ENCODE results near the gene TDRD7.
"Not testable (repeated sequence)": the region's sequence is repeated elsewhere in the genome, so short reads cannot be mapped to it uniquely, and the experiment has no call there.

The TDRD7 gene

DNA sequence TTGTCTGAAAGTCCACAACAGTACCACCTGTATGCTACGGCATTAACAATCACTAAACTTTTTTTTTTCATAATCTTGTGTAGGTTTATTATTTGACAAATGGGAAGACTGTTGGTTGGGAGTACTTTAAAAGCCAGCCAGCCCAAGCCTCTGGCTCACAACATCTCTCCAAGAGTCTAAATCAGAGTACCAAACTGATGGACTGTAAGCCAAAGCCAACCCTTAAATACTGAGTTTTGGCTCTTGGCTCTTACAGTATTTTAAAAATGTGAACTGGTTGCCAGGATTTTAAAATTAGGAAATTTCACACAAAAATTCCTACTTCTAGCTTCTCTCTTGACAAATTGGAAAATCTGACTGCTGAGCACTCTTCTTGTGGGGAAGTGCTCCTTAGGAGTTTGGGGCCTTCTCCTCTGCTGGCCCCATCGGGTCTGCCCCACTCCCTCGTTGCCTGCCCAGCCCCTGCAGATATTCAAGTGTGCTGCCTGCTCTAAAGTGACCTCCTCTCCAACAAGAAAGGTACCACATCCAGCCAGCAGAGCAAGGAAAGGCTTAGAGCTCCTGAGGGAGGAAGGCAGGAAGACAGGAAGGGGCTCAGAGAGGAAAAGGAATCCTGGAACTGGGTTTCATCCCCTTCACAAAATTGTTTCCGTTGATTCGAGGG is 67.7 kb downstream of the TDRD7 start:
- no peak for DNase-seq

DNA sequence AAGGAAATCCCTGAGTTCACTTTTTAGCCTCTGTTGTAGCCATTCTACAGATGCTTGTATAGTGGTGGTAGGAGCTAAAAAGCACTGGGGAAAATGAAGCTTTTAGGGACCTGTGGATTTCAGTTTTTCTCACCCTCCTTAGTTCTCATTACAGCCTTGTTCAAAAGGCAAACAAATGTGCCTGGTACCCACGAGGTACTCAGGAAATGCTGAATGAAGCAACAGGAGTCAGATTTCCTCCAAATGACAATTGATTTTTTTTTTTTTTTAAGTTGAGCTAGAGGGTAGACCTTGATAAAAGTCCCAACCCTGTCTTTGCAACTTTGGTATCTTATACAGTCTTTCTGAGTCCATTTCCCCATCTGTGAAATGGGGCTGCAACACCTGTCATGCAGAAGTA is 68.3 kb downstream of the TDRD7 start:
- no peak for DNase-seq

DNA sequence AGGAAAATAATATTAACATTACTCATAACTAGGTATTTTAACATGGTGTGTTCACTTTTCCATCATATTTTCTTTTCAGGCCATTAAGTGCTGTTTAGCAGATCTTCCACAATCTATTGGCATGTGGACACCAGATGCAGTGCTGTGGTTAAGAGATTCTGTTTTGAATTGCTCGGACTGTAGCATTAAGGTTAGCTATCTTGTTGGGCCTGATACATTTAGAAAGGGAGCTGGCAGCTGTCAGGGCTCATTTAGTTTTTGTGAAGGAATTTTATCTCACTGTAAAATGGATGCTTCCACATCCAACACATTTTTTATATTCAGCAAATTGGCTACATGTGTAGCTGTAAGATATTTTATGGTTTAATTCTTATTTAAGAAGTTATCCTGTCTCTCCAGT is 68.9 kb downstream of the TDRD7 start:
- DNase-seq = no peak

- DNase-seq = no peak
Observed at GRCh38 chr9:97484134-97484533, 72.2 kb downstream of the TDRD7 start.

- no peak for DNase-seq
Observed at GRCh38 chr9:97487107-97487506, 75.2 kb downstream of the TDRD7 start.

- DNase-seq = no peak
Observed at GRCh38 chr9:97487861-97488260, 76.0 kb downstream of the TDRD7 start.

DNA sequence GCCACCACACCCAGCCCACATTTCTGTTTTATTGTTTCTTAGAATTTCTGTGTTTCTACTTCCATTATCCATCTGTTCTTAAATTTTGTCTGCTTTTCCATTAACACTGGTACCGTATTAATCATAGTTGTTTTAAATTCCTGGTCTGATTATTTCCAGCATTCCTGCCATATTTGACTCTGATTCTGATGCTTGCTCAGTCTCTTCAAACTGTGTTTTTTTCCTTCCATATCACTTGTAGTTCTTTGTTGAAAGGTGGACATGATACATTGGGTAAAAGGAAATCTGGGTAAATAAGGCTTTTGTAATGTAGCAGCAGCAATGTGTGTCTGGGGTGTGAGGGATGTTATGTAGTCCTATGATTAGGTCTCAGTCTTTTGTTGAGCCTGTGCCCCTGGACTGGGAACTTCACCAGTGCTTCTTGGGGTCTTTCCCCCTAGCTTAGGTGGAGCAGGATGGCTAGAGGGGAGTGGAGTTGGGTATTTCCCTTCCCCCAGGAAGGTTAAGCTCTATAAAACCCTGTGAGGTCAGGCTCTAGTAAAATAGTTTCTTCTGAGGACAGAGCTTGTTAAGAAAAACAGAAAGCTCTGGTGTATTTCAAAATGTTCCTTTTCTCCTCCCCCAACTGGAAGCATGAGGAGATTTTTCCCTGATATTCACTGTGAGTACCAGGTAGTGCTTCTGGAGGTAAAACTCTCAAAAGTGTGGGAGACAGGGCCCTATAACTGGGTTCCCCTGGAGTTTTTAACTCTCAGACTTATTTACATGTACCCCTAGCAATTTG is 79.5 kb downstream of the TDRD7 start:
- DNase-seq = no peak

DNA sequence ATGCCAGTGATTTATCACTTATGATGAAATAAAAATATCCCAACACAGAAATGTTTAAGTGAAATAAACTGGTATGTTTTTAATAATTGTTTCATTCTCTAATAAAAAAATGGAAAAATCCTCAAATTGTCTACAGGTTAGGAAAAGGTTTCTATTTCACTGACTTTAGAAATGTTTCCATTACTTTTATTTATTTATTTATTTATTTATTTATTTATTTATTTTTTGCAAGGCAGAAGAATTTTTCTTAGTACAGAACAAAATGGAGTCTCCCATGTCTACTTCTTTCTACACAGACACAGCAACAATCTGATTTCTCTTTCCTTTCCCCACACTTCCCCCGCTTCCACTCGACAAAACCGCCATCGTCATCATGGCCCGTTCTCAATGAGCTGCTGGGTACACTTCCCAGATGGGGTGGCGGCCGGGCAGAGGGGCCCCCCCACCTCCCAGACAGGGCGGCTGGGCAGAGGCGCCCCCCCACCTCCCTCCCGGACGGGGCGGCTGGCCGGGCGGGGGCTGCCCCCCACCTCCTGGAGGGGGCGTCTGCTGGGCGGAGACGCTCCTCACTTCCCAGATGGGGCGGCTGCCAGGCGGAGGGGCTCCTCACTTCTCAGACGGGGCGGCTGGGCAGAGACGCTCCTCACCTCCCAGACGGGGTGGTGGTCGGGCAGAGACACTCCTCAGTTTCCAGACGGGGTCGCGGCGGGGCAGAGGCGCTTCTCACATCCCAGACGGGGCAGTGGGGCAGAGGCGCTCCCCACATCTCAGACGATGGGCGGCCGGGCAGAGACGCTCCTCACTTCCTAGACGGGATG is 85.9 kb downstream of the TDRD7 start:
- DNase-seq = not testable (repeated sequence)

DNA sequence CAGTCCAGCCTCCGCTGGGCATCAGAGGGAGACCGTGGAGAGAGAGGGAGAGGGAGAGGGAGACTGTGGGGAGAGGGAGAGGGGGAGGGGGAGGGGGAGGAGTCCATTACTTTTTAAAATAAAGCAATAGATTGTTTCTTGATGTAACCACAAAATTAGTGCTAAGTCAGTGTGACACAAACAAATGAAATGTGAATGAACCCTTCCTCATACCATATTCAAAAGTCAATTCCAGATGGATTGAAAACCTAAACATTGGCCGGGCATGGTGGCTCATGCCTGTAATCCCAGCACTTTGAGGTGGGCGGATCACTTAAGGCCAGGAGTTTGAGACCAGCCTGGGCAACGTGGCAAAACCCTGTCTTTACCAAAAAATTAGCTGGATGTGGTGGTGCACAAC is 87.0 kb downstream of the TDRD7 start:
- not testable (repeated sequence) for DNase-seq

GRCh38 chr9:97500263-97500662 is 88.4 kb downstream of the TDRD7 start:
- DNase-seq = no peak

DNA sequence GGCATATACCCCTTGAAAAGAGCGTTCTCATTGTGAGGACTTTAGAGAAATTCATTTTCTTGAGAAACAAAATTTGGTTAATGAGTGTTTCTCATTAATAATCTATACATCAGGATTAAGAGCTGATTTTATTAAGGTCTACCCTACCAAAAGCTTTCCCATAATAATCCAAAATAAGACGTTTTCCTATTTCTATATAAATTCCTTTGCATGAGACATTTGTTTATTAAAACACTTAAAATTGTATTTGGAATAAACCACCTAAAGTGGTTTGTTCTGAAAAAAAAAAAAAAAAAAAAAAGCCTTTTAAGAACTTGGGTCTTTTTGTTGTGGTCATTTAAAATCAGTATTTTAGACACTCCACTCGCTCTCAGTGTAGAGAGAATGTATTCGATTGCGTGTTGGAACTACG is 88.9 kb downstream of the TDRD7 start:
- no peak for DNase-seq

DNA sequence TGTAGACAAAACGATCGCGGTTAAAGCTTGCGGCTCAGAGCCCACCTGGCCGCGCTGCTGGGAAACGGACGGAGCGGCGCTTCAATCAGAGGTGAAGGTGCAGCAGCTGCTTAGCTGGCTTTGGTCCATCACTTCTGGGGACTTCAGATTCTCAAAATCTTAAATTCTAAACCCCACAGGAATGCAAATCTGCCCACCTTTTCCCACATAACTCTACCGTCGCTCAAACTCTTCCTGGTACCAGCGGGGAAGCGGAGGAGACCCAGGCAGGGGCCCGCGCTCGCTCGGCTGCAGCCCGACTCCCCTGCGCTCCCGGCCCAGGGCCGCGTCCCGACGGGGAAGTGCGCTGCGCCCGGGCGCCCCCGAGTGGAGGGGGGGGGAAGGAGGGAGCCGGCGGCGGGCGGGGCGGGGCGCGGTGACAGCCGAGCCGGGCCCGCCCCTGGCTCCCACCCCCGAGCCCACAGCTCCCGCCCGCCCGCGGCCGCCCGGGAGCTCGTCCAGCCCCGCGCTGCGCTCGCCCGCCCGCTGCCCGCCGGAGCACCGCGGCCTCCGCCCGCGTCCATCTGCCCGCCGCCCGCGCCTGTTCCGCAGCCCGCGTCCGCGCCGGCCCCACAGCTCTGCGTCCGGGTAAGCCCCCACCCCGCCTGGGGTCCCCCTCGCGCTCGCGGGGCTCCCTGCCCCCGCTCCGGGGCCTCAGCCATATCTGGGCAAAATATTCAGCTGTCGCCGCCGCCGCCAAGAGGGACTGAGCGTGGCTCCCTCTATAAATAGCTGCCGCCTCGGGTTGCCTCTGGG is 89.5 kb downstream of the TDRD7 start, which contains the start of gene TMOD1:
TSS of gene TMOD1 (plus strand) at position 490 of the 795 bp plus-strand sequence. CDS start 22,523 bp downstream, outside the sequence.
- peak; percentile 25 for DNase-seq

GRCh38 chr9:97501972-97502221 is 90.0 kb downstream of the TDRD7 start:
- DNase-seq = no peak

DNA sequence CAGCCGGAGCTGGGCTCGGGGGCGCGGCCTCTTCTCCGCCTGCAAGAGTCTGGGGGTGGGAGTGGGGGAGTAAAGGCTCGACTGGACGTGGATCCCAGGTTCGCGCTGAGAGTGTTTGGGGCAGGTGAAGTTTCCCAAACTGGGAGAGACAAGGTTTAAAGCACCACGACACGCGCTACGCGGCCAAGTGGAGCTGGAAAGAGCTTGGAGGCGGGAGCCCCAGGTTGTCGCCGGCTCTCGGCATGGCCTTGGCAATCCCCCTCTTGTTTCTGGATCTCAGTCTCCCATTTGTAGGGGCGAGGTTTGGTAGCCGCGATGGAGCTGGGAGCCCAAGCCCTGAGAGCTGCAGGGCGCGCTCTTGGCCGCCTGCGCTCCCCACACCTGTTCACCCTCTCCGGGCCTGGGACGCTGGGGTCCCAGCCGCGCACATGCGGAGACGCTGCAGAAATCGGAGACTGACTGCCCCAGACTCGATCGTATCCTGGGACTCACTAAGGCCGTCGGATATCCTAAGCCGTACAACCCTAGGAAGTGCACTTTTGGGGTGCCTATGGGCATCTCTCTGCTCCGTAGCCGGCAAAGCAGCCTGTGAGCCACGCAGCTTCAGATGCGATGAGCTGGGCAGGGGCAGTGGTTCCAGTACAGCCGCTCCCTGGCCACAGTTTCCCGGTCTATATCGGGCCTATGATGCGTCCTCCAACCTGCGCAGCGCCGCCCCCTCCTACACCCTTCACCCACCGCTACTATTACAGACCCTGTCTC is 90.5 kb downstream of the TDRD7 start:
- no peak for DNase-seq

- DNase-seq = no peak
Observed at GRCh38 chr9:97502984-97503861, 91.3 kb downstream of the TDRD7 start.

DNA sequence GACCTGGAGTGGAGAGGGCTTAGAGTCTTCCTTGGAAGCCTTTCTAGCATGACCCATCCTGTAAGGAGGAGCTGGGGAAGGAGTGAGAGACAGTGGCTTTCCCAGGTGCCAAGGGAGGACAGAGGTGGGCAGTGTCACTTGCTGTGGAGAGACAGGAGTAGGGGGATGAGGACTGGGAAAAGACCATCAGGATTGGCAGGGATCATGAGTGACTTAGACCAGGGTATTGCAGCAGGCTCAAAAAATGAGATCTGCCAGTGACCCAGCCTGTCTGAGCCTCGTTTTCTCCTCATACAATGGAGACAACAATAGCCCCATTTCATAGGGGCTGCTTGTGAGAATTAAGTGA is 91.9 kb downstream of the TDRD7 start:
- DNase-seq = no peak

DNA sequence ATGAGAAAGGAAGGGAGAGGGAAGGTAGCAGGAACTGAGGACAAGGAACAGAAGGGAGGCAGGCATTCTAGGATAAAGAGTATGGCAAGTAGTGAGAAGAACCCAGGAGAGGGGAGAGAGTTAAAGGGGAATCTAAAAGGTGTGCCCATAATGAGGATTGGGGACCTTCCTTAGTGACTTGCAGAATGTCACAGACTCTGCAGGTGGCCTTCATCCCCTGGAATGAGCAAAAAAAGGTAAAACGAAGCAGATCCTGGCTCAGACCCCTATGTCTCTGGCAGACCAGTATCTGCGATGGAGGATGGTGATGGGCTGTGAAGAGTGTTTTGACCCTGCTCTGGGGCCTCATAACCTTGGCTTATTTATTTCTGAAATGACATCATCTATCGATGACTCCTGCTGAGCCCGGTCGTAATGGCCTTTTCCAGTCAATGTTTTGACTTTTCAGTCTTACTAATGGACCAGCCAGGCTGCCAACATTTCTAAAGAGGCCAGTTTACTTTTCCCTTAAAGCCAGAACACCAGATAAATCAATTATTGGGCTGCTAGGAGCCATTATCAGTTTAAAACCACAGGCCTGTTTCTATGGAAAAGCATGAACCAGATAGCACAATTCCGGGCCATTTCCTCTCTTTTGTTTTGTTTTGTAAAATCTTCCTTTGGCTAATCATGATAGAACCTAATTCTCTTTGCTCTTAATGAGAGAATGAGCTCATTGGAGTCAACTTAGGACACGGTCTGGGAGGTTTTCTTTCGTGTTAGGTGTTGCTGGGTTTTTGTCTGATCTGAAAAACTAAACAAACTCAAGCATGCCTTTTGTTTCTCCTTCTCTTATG is 92.7 kb downstream of the TDRD7 start:
- no peak for DNase-seq

DNA sequence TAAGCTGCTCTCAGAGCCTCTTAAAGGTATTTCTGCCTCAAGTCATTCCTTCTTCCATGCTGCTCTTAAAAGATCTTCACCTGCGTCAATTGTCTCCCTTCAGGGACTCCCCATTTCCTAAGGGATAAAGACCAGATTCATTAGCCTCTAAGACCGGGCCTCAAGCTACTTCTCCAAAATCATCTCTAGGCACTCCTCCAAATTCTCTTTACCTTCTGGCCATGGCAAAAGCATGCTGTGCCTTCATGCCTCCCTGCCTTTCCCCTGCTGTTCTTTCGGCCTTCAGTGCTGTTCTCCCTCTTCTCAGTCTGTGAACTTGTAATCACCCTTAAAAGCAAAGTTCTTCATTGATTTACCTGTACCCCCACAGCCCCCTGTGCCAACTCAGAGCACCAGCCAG is 93.9 kb downstream of the TDRD7 start:
- DNase-seq = no peak

DNA sequence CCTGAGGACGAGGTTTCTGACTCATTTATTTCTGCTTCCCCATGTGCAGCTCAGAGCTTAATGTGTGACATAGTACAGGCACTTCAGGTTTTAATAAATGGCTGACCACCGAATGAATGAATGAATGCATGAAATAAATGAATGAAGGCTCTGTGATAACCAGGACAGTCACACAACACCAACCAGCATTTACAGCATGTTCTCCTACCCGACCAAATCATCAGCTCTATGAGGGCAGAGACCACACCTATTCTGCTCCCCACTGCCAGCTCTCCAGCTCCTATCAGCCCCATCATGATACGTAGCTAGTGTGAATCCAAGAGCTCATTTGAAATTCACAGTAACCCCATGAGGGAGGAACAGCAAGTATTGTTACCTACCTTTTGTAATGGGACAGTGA is 94.4 kb downstream of the TDRD7 start:
- DNase-seq = no peak

GRCh38 chr9:97506787-97507186 is 94.9 kb downstream of the TDRD7 start:
- no peak for DNase-seq

All from activated gamma-delta T cell (primary cell).